Measurements from ENCODE around the gene GRK3. TPM values are rescaled to one million over a fixed set of nuclear protein-coding genes. Genes with fewer than 3 reads are reported as not detected.

Gene GRK3
- total and polyA plus RNA-seq, 10 of the 15 experiments (the other 5 are each of a cell fraction or from before 2014, with no cell fraction given) = 3.1 to 35.1 (median 14.7) TPM

DNA sequence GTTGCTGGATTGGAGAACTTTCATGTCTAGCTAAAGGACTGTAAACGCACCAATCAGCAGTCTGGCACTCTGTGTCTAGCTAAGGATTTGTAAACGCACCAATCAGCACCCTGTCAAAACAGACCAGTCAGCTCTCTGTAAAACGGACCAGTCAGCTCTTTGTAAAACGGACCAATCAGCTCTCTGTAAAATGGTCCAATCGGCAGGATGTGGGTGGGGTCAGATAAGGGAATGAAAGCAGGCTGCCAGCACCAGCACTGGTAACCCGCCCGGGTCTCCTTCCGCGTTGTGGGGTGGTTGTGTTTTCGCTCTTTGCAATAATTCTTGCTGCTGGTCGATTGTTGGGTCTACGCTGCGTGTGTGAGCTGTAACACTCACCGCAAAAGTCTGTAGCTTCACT lies 188.8 kb downstream of the GRK3 start:
- SMC1A ChIA-PET (ENCODE audit: uncharacterized antibody, unreplicated experiment) = interaction anchor here (1.2 kb wide), 1 partner anchor 197 kb away, joined by 3 read pairs; no protein-coding TSS in a partner anchor
- RAD21 ChIA-PET (ENCODE audit: unreplicated experiment) = no interaction called here
- POLR2A ChIA-PET = no interaction called here
- peaks cover 20% of the 10 kb centered on the region for H3K4me1 ChIP-seq (ENCODE audit: control insufficient read depth, insufficient read depth, low read length)
- no peaks in the 10 kb centered on the region for H3K27me3 ChIP-seq (replicated peaks in 1 of 2; ENCODE audit: control insufficient read depth in 2 of 2, insufficient read depth in 2 of 2, low read length in 1 of 2)
- intact Hi-C loops (cut with micrococcal nuclease; ENCODE audit: unreplicated experiment) (no loop called here), in situ Hi-C loops (cut with MboI) (no loop called here)
- no peak overlapping the region for H2AFZ ChIP-seq (ENCODE audit: control insufficient read depth, low read depth, low read length)
- no peak for DNase-seq (ENCODE audit: low read depth, low spot score)
- H3K27ac ChIP-seq (ENCODE audit: control insufficient read depth, insufficient read depth) = no peak overlapping the region
- no peak overlapping the region for H3K9ac ChIP-seq (ENCODE audit: control insufficient read depth, insufficient read depth, low read length)
- no peak overlapping the region for H3K4me3 ChIP-seq
- TF ChIP-seq MXI1 (IDR thresholded peaks at IDR 0.05; ENCODE audit: low read depth, low read length) = no peak
- no peak for TF ChIP-seq DPF2 (IDR thresholded peaks at IDR 0.05)
- no peak for TF ChIP-seq HDGF (IDR thresholded peaks at IDR 0.05)
- TF ChIP-seq NR2F1 (conservative IDR thresholded peaks at IDR 0.05) = no peak
- TF ChIP-seq IKZF1 (conservative IDR thresholded peaks at IDR 0.05) = no peak
- TF ChIP-seq PAX5 (IDR thresholded peaks at IDR 0.05; ENCODE audit: borderline replicate concordance, low read depth, low read length) = no peak
- no peak for TF ChIP-seq ZSCAN29 (IDR thresholded peaks at IDR 0.05)
- TF ChIP-seq, protein P1, sequence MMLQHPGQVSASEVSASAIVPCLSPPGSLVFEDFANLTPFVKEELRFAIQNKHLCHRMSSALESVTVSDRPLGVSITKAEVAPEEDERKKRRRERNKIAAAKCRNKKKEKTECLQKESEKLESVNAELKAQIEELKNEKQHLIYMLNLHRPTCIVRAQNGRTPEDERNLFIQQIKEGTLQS (IDR thresholded peaks at IDR 0.05; ENCODE audit: borderline replicate concordance, extremely low read depth, low read depth, low read length) = no peak
- TF ChIP-seq MEF2A (IDR thresholded peaks at IDR 0.05; ENCODE audit: insufficient read depth, low read depth, low read length) = no peak
- no peak for TF ChIP-seq CHD1 (IDR thresholded peaks at IDR 0.05; ENCODE audit: low read depth, low read length)
- TF ChIP-seq, protein P2, sequence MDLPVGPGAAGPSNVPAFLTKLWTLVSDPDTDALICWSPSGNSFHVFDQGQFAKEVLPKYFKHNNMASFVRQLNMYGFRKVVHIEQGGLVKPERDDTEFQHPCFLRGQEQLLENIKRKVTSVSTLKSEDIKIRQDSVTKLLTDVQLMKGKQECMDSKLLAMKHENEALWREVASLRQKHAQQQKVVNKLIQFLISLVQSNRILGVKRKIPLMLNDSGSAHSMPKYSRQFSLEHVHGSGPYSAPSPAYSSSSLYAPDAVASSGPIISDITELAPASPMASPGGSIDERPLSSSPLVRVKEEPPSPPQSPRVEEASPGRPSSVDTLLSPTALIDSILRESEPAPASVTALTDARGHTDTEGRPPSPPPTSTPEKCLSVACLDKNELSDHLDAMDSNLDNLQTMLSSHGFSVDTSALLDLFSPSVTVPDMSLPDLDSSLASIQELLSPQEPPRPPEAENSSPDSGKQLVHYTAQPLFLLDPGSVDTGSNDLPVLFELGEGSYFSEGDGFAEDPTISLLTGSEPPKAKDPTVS (IDR thresholded peaks at IDR 0.05; ENCODE audit: low read depth, low read length) = no peak
- no peak for TF ChIP-seq ETV6 (conservative IDR thresholded peaks at IDR 0.05 in 1 of 2, IDR thresholded peaks at IDR 0.05 in 1 of 2; ENCODE audit: borderline replicate concordance in 1 of 2, low read depth in 1 of 2)
- TF ChIP-seq TAF1 (IDR thresholded peaks at IDR 0.05; ENCODE audit: borderline replicate concordance, low read depth, low read length) = no peak
- TF ChIP-seq TCF3 (IDR thresholded peaks at IDR 0.05; ENCODE audit: borderline replicate concordance, insufficient read depth, low read depth, low read length) = no peak
- no peak for TF ChIP-seq TARDBP (IDR thresholded peaks at IDR 0.05; ENCODE audit: borderline replicate concordance)
- no peak for TF ChIP-seq TCF7 (IDR thresholded peaks at IDR 0.05; ENCODE audit: borderline replicate concordance)
- no peak for TF ChIP-seq SRF (IDR thresholded peaks at IDR 0.05; ENCODE audit: low read depth in 2 of 2, low read length in 2 of 2)
- FAIRE-seq = no peak
- BruUV-seq (replicated peaks) = no TSS peak
- no peaks in the 10 kb centered on the region for H3K9me3 ChIP-seq (replicated peaks; ENCODE audit: control insufficient read depth, insufficient read depth, low read length)
- H3K79me2 ChIP-seq (ENCODE audit: control insufficient read depth, insufficient read depth, low read length) = no peaks in the 10 kb centered on the region
- H3K4me2 ChIP-seq (ENCODE audit: control insufficient read depth, insufficient read depth) = no peak overlapping the region
- no peaks in the 10 kb centered on the region for H4K20me1 ChIP-seq (ENCODE audit: control insufficient read depth, insufficient read depth)
- CTCF ChIA-PET = interaction anchor here (0.8 kb wide), 1 partner anchor 20 kb away, joined by 3 read pairs; no protein-coding TSS in a partner anchor
- H3K36me3 ChIP-seq (ENCODE audit: control insufficient read depth in 2 of 2, insufficient read depth in 2 of 2, low read length in 1 of 2) = no peaks in the 10 kb centered on the region
- no peak for ATAC-seq
- WGBS (ENCODE audit: insufficient coverage, insufficient replicate concordance, low lambda C conversion rate, missing lambda C conversion rate) = 87% methylated on average over 14 of the region's 14 CpGs

Data from GM12878 (cell line).